ENCODE data around the gene FAM83F.

Gene FAM83F

DNA sequence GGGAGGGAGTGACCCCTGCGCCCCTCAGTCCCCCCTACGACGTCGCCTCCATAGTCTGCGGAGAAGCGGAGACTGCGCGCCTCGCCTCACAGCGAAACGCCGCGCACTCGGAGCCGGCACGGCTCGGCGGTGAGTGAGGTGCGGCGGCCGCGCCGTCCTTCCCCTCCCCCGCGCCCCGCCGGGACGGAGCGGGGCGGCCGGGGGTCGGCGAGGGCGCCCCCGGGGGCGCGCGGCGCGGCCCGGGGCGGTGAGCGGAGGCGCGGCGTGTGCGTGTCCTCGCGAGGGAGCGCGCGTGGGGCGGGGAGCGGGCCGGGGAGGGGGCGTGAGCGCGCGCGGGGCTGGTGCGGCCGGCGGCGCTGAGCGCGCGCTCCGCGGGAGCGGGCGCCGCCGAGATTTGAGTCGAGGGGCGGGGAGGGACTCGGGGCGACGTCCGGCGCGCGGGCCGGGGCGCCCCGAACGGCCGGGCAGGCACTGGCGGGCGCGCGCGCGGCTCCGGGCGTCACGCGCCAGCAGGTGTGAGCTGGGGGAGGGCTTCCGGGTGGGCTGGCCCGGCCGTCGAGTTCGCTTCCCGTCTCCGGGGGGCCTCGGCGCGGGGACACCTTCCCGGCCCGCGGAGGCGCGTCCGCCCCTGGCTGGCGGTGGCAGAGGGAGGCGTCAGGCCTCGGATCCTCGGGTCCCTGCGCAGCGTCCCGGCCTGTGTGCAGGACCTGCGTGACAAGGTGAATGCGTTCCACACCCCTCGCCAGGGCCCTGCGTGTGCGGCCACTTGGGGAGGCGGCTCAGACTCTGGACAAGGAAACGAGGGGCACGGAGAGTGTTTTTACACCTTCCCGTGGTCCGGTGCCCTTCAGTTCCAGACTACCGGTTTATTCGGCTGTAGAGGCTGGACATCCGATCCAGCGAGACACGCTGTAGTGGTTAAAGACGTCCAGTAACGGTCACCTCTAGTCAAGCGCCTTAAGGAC, 50.4 kb downstream of the FAM83F start:
- Histone ChIP-seq H3K27me3 (ENCODE audit: low read depth, low read length) (peaks cover 8% of the 10 kb centered on the region), H3K79me2 (ENCODE audit: low read length) (peaks cover 14% of the 10 kb centered on the region), H2AFZ (ENCODE audit: low read depth, low read length) (peak overlapping the region; percentile 71), H3K27ac (ENCODE audit: low read length) (peak overlapping the region; percentile 38), H4K20me1 (ENCODE audit: insufficient read depth, low read length) (no peaks in the 10 kb centered on the region; the same call in 1 of the 2 replicates), H3K9ac (ENCODE audit: low read length) (peak overlapping the region; percentile 81), H3K4me1 (ENCODE audit: low read length) (peaks cover 25% of the 10 kb centered on the region), H3K36me3 (replicated peaks; ENCODE audit: low read depth, low read length) (no peaks in the 10 kb centered on the region), H3K4me3 (ENCODE audit: low read length) (peak overlapping the region; percentile 89), H3K9me3 (ENCODE audit: insufficient read depth, low read length) (no peaks in the 10 kb centered on the region), H3K4me2 (ENCODE audit: low read length) (peak overlapping the region; percentile 97)
- TF ChIP-seq, protein P1, sequence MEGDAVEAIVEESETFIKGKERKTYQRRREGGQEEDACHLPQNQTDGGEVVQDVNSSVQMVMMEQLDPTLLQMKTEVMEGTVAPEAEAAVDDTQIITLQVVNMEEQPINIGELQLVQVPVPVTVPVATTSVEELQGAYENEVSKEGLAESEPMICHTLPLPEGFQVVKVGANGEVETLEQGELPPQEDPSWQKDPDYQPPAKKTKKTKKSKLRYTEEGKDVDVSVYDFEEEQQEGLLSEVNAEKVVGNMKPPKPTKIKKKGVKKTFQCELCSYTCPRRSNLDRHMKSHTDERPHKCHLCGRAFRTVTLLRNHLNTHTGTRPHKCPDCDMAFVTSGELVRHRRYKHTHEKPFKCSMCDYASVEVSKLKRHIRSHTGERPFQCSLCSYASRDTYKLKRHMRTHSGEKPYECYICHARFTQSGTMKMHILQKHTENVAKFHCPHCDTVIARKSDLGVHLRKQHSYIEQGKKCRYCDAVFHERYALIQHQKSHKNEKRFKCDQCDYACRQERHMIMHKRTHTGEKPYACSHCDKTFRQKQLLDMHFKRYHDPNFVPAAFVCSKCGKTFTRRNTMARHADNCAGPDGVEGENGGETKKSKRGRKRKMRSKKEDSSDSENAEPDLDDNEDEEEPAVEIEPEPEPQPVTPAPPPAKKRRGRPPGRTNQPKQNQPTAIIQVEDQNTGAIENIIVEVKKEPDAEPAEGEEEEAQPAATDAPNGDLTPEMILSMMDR (IDR thresholded peaks at IDR 0.05; ENCODE audit: low read depth, low read length), result no peak
- no peak for TF ChIP-seq EZH2phosphoT487 (IDR thresholded peaks at IDR 0.05; ENCODE audit: low read depth)

DNA sequence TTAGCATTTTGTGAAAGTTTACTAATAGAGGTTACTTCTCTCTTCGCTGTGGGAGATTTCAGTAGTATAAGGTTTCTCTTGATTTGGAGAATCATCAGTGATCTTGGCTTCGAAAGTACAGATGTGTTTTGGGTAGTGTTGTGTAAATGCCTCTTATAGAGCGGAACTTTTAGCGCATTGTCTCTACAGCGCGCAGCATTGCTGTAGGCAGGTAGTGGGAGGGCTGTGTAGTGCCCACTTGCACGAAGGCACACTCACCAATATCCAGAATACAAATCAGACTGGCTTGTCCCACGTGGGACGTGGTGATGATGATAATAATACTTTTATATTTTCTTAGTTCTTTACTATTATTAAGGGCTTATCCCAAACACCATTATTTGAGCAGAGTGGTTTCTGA, 51.4 kb downstream of the FAM83F start:
- Histone ChIP-seq H3K4me1 (ENCODE audit: low read length) (peaks cover 34% of the 10 kb centered on the region), H3K27ac (ENCODE audit: low read length) (no peak overlapping the region), H3K36me3 (replicated peaks; ENCODE audit: low read depth, low read length) (no peaks in the 10 kb centered on the region), H3K79me2 (ENCODE audit: low read length) (peaks cover 22% of the 10 kb centered on the region), H3K4me2 (ENCODE audit: low read length) (peak overlapping the region; percentile 97), H2AFZ (ENCODE audit: low read depth, low read length) (no peak overlapping the region), H3K27me3 (ENCODE audit: low read depth, low read length) (no peaks in the 10 kb centered on the region), H3K4me3 (ENCODE audit: low read length) (peak overlapping the region; percentile 89), H3K9me3 (ENCODE audit: insufficient read depth, low read length) (peaks cover 2% of the 10 kb centered on the region; the same call in 1 of the 2 replicates), H3K9ac (ENCODE audit: low read length) (peak overlapping the region; percentile 81), H4K20me1 (ENCODE audit: insufficient read depth, low read length) (peaks cover 6% of the 10 kb centered on the region)
- TF ChIP-seq, protein P1 (IDR thresholded peaks at IDR 0.05; ENCODE audit: low read depth, low read length), result no peak
- no peak for TF ChIP-seq EZH2phosphoT487 (IDR thresholded peaks at IDR 0.05; ENCODE audit: low read depth)

DNA sequence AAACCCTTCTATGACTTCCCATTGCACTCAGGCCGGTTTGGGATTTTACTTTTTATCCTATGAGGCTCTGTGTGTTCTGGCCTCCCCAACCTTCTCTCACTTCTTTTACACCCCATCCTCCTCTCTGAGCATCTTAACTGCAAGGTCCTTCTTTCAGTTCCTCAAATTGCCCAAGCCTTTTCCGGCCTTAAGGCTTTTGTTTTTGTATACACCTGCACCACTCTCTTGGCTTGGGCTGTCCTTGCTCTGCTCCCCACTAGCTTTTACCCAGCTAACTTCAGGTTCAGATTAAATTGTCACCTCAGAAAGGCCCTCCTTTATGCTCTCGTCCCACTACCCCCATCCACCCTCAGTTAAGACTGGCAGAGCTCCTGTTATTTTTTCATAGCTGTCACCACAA, 55.5 kb downstream of the FAM83F start:
- TF ChIP-seq EZH2phosphoT487 (IDR thresholded peaks at IDR 0.05; ENCODE audit: low read depth), result no peak
- TF ChIP-seq, protein P1 (IDR thresholded peaks at IDR 0.05; ENCODE audit: low read depth, low read length), result no peak
- H3K79me2 ChIP-seq (ENCODE audit: low read length), result peaks cover 27% of the 10 kb centered on the region
- H3K4me2 ChIP-seq (ENCODE audit: low read length), result peak overlapping the region; percentile 69
- H3K36me3 ChIP-seq (replicated peaks; ENCODE audit: low read depth, low read length), result no peaks in the 10 kb centered on the region
- peak overlapping the region; percentile 40; the same call in 1 of the 2 replicates for H3K9ac ChIP-seq (ENCODE audit: low read length)
- peaks cover 26% of the 10 kb centered on the region for H4K20me1 ChIP-seq (ENCODE audit: insufficient read depth, low read length)
- no peak overlapping the region for H2AFZ ChIP-seq (ENCODE audit: low read depth, low read length)
- H3K9me3 ChIP-seq (ENCODE audit: insufficient read depth, low read length), result peaks cover 4% of the 10 kb centered on the region; the same call in 1 of the 2 replicates
- H3K27me3 ChIP-seq (ENCODE audit: low read depth, low read length), result no peaks in the 10 kb centered on the region
- H3K4me3 ChIP-seq (ENCODE audit: low read length), result peak overlapping the region; percentile 49
- H3K4me1 ChIP-seq (ENCODE audit: low read length), result peaks cover 35% of the 10 kb centered on the region
- H3K27ac ChIP-seq (ENCODE audit: low read length), result peak overlapping the region; percentile 70

DNA sequence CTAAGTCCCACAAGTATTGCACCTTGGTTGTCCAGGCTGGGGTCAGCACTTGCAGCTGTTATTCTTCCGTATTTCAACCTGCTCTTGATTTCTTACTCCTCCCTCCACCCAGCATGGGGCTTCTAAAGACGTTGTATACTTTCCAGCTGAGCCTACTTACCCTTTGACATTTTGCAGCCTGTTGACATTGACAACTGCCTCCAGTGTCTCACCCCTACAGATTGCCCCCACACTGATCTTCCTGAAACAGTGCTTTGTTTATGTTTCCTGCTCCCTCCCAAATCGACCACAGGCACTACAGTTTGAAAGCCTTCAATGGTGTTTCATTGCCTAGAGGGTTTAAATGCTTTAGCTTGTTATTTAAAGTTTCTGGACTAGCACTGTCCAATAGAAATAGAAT, 56.6 kb downstream of the FAM83F start:
- H3K79me2 ChIP-seq (ENCODE audit: low read length), result peaks cover 22% of the 10 kb centered on the region
- H3K4me1 ChIP-seq (ENCODE audit: low read length), result peaks cover 39% of the 10 kb centered on the region
- H3K9ac ChIP-seq (ENCODE audit: low read length), result no peak overlapping the region
- peaks cover 36% of the 10 kb centered on the region for H4K20me1 ChIP-seq (ENCODE audit: insufficient read depth, low read length)
- H2AFZ ChIP-seq (ENCODE audit: low read depth, low read length), result no peak overlapping the region
- H3K9me3 ChIP-seq (ENCODE audit: insufficient read depth, low read length), result peaks cover 4% of the 10 kb centered on the region; the same call in 1 of the 2 replicates
- TF ChIP-seq, protein P1 (IDR thresholded peaks at IDR 0.05; ENCODE audit: low read depth, low read length), result no peak
- no peak for TF ChIP-seq EZH2phosphoT487 (IDR thresholded peaks at IDR 0.05; ENCODE audit: low read depth)
- no peak overlapping the region for H3K4me3 ChIP-seq (ENCODE audit: low read length)
- H3K4me2 ChIP-seq (ENCODE audit: low read length), result no peak overlapping the region
- H3K36me3 ChIP-seq (replicated peaks; ENCODE audit: low read depth, low read length), result no peaks in the 10 kb centered on the region
- H3K27ac ChIP-seq (ENCODE audit: low read length), result no peak overlapping the region
- no peaks in the 10 kb centered on the region for H3K27me3 ChIP-seq (ENCODE audit: low read depth, low read length)

Data from OCI-LY3 (cell line).